ENCODE measurements around the gene BOD1. TPM values are rescaled to one million over a fixed set of nuclear protein-coding genes. Genes with fewer than 3 reads are reported as not detected.

Gene BOD1
- total RNA-seq, 4 donors from 2014 or later = 101 to 157 (median 117) TPM

DNA sequence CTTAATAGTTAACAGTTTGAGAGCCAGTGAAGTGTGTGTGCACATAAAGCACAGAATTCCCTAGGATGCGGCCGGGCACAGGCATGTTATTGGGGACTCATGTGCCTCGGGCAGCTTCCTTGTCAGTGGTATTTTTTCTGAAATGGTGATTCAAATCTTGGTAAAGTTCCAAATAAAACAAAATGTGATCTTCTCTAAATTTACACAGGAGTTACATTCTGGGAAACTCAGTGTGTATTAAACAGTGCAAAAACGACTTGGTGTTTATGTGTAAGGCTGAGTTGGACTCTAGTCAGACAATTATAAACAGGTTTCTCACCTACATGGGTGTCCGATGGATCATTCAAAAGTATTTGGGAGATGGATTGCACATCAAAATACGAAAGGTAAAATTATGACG, 48.9 kb downstream of the BOD1 start:
- H3K9me3 ChIP-seq = no peaks in the 10 kb centered on the region
- ATAC-seq = no peak
- no peak overlapping the region for H3K4me3 ChIP-seq
- no peak for TF ChIP-seq POLR2A (IDR thresholded peaks at IDR 0.05)
- TF ChIP-seq, protein P1, sequence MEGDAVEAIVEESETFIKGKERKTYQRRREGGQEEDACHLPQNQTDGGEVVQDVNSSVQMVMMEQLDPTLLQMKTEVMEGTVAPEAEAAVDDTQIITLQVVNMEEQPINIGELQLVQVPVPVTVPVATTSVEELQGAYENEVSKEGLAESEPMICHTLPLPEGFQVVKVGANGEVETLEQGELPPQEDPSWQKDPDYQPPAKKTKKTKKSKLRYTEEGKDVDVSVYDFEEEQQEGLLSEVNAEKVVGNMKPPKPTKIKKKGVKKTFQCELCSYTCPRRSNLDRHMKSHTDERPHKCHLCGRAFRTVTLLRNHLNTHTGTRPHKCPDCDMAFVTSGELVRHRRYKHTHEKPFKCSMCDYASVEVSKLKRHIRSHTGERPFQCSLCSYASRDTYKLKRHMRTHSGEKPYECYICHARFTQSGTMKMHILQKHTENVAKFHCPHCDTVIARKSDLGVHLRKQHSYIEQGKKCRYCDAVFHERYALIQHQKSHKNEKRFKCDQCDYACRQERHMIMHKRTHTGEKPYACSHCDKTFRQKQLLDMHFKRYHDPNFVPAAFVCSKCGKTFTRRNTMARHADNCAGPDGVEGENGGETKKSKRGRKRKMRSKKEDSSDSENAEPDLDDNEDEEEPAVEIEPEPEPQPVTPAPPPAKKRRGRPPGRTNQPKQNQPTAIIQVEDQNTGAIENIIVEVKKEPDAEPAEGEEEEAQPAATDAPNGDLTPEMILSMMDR (IDR thresholded peaks at IDR 0.05 in 4 of 5, conservative IDR thresholded peaks at IDR 0.05 in 1 of 5) = no peak
- intact Hi-C loops (cut with DNase I; ENCODE audit: low total_unique reads) = no loop called here
- H3K27ac ChIP-seq = no peak overlapping the region
- DNase-seq = no peak
- H3K4me1 ChIP-seq = peaks cover 0 to 2% of the 10 kb centered on the region in 2 donors
- no peaks in the 10 kb centered on the region for H3K27me3 ChIP-seq
- no peaks in the 10 kb centered on the region for H3K36me3 ChIP-seq
- in situ Hi-C loops (cut with MboI; ENCODE audit: low sequenced_read_pairs in 4 of 4) = loop anchor here in 1 of 4 donors (10.0 kb wide), 1 partner anchor 133 kb away; no protein-coding TSS in a partner anchor

DNA sequence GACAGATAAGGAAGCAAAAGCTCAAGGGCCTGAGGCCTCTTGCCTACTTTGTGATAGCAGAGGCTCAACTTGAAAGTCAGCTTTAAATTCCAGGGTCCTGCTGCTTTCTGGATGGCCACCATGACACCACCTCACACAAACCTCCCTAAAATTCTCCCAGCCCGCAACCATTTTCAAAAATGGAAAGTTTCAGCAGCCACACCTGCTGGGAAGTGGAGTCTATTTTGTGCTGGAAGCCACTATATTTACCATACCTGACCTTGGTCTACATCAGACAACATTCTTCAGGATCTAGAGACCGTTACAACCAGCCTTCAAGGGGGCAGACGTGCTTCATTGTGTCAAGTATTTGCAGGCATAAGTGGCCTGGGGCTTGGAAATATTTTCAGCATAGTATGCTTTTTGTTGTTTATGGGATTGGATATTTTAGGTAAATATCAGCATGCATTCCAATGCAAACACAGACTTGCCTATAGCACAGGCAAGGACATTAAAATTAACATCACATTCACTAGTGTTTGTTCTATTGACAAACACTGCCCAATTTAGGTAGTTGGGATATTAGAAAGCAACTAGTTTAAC, 50.9 kb downstream of the BOD1 start:
- ATAC-seq (no peak), DNase-seq (no peak)
- Histone ChIP-seq H3K4me3 (no peak overlapping the region), H3K27me3 (no peaks in the 10 kb centered on the region), H3K27ac (no peak overlapping the region), H3K9me3 (no peaks in the 10 kb centered on the region), H3K4me1 (no peaks in the 10 kb centered on the region), H3K36me3 (no peaks in the 10 kb centered on the region)
- in situ Hi-C loops (cut with MboI; ENCODE audit: low sequenced_read_pairs in 4 of 4) = loop anchor here in 1 of 4 donors (10.0 kb wide), 1 partner anchor 131 kb away; no protein-coding TSS in a partner anchor
- no peak for TF ChIP-seq POLR2A (IDR thresholded peaks at IDR 0.05)
- TF ChIP-seq, protein P1 (IDR thresholded peaks at IDR 0.05 in 4 of 5, conservative IDR thresholded peaks at IDR 0.05 in 1 of 5) = no peak
- intact Hi-C loops (cut with DNase I; ENCODE audit: low total_unique reads) = no loop called here

DNA sequence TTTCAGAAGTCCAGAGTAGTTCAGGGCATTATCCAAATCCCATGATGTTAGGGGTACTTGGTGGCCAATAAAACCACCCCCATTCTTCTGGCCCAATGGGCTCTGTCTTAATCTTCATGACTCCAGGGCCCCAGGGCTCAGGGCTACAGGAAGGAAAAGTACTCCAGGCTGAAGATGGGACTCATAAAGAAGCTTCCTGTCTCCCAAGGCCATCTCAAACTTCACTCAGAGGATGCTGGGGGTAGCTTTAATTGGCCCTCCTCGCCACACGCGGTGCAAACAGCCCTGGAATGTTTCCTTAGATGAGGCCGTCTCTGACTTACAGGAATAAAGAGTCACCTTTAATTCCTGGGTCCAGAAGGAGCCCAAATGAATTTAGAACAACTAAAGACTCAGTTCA, 52.3 kb downstream of the BOD1 start:
- Histone ChIP-seq H3K27me3 (no peaks in the 10 kb centered on the region), H3K9me3 (no peaks in the 10 kb centered on the region), H3K4me3 (no peak overlapping the region), H3K36me3 (no peaks in the 10 kb centered on the region), H3K4me1 (no peaks in the 10 kb centered on the region), H3K27ac (no peak overlapping the region)
- in situ Hi-C loops (cut with MboI; ENCODE audit: low sequenced_read_pairs in 4 of 4) (loop anchor here in 1 of 4 donors (10.0 kb wide), 1 partner anchor 129 kb away; no protein-coding TSS in a partner anchor), intact Hi-C loops (cut with DNase I; ENCODE audit: low total_unique reads) (no loop called here)
- DNase-seq (no peak), ATAC-seq (no peak)
- TF ChIP-seq POLR2A (IDR thresholded peaks at IDR 0.05) = no peak
- TF ChIP-seq, protein P1 (IDR thresholded peaks at IDR 0.05 in 4 of 5, conservative IDR thresholded peaks at IDR 0.05 in 1 of 5) = no peak

DNA sequence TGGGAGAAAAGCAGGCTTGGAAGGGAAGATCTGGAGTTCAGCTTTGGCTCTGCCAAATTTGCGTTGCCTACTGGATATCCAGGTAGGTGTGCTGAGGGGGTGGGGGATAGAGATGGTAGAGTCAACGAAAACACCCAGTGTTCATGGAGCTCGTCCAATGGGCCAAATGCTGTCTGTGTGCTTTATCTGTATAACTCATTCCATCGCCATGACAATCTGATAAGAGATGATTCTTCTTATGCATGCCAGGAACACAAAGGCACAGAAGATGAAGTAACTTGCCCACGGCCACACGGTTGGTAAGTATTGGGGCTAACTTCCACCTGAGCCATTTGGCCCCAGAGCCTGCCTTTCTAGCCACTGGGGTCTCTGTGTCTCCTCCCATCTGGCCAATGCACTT, 53.2 kb downstream of the BOD1 start:
- Histone ChIP-seq H3K4me3 (no peak overlapping the region), H3K36me3 (no peaks in the 10 kb centered on the region), H3K27ac (no peak overlapping the region), H3K4me1 (no peaks in the 10 kb centered on the region), H3K27me3 (no peaks in the 10 kb centered on the region), H3K9me3 (no peaks in the 10 kb centered on the region)
- no peak for ATAC-seq
- no peak for TF ChIP-seq POLR2A (IDR thresholded peaks at IDR 0.05)
- TF ChIP-seq, protein P1 (IDR thresholded peaks at IDR 0.05 in 4 of 5, conservative IDR thresholded peaks at IDR 0.05 in 1 of 5) = no peak
- no peak for DNase-seq
- in situ Hi-C loops (cut with MboI; ENCODE audit: low sequenced_read_pairs in 4 of 4) (loop anchor here in 1 of 4 donors (10.0 kb wide), 1 partner anchor 128 kb away; no protein-coding TSS in a partner anchor), intact Hi-C loops (cut with DNase I; ENCODE audit: low total_unique reads) (no loop called here)
